ENCODE measurements around the gene CHRNB1.

- TF ChIP-seq CTCF (IDR thresholded peaks at IDR 0.05), result no peak
- TF ChIP-seq POLR2A (IDR thresholded peaks at IDR 0.05), result no peak
These were observed 36.0 kb upstream of the CHRNB1 start for GRCh38 chr17:7408863-7409262.

Measured in Peyer's patch (tissue), 4 donors.